NB4 (cell line): ENCODE measurements around the gene MRPL42.

ENCODE experiments used
- DNase-seq: peaks from one replicate; pipeline ENCODE4 v3.0.0; 2010; ENCODE audit warnings: low read depth
- H3K4me3 ChIP-seq: one replicate; pipeline ENCODE4 v1.5.1; 2011; ENCODE audit warnings: mild to moderate bottlenecking, low read depth, low read length, moderate library complexity
- CTCF ChIP-seq: IDR thresholded peaks from one replicate; pipeline ENCODE4 v1.5.1; 2012; ENCODE audit warnings: low read depth, low read length
- MAX ChIP-seq: IDR thresholded peaks from 2 replicates; pipeline ENCODE4 v1.6.1; 2011; ENCODE audit warnings: low read depth, low read length
- MYC ChIP-seq: IDR thresholded peaks from 2 replicates; pipeline ENCODE4 v1.6.1; 2011; ENCODE audit warnings: low read depth, low read length
- POLR2A ChIP-seq: IDR thresholded peaks from 2 replicates; pipeline ENCODE4 v1.6.1; 2011; ENCODE audit warnings: mild to moderate bottlenecking; ENCODE audit not compliant: insufficient read length; ENCODE audit errors: extremely low read depth

MRPL42 gene

GRCh38 chr12:93438266-93439050, 28.9 kb upstream of the MRPL42 start:
- TF ChIP-seq CTCF = no peak
- TF ChIP-seq MYC = no peak
- TF ChIP-seq POLR2A = no peak
- TF ChIP-seq MAX = no peak
- peak overlapping the region; percentile 87 for H3K4me3 ChIP-seq
- DNase-seq = no peak

- peak overlapping the region; percentile 87 for H3K4me3 ChIP-seq
- peak; percentile 32 for DNase-seq
- peak; percentile 63; the same call in 1 of the 2 replicates for TF ChIP-seq MAX
- no peak for TF ChIP-seq POLR2A
- no peak for TF ChIP-seq CTCF
- no peak for TF ChIP-seq MYC
These were observed 27.1 kb upstream of the MRPL42 start for GRCh38 chr12:93440043-93440835.

DNA sequence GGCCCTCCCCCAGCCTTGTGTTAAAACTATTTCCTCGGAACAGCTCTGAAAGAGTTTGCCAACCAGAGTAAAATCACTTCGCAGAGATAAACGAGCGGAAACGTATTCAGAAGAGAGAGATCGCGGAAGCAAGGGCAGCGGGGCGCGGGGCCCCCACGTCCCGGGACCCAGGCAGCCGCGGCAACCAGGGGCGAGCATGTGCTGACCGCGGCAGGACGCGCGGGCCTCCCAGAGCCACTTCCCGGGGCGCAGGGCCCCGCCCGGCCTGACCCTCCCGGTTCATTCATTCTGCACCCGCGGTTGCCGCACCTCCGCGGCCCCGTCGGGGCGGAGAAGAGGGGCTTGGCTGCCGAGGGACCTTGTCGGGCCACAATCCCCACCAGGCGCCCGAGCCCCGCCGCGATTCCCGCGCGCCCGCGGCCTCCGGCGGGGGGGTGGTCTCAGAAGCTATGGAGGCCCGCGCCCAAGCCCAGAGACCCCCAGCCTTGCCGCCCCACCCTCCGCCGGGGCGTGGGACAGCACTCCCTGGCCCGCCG, 26.2 kb upstream of the MRPL42 start:
- peak overlapping the region; percentile 87 for H3K4me3 ChIP-seq
- DNase-seq = peak; percentile 70
- TF ChIP-seq MAX (peak; percentile 55), MYC (peak; percentile 71), CTCF (no peak), POLR2A (no peak)

GRCh38 chr12:93441617-93442410, 25.5 kb upstream of the MRPL42 start, which contains the start of gene UBE2N:
UBE2N (minus strand) TSS chr12:93441947; CDS start chr12:93441884, 63 bp downstream.
- DNase-seq = peak; percentile 99
- peak within 1 kb of the TSS; percentile 87 for H3K4me3 ChIP-seq
- peak; percentile 74; the same call in 1 of the 2 replicates for TF ChIP-seq MYC
- TF ChIP-seq MAX = peak; percentile 69
- TF ChIP-seq CTCF = no peak
- TF ChIP-seq POLR2A = peak; percentile 92
